Measurements from ENCODE around the gene POU4F2.

POU4F2 gene

GRCh38 chr4:146638786-146639505, at the start of gene POU4F2:
Gene POU4F2, plus strand, starts transcription at chr4:146638893. Its CDS starts 248 bp downstream, at chr4:146639141.
- DNase-seq (ENCODE audit: low read depth in 2 of 2) = no peak

- no peak for DNase-seq (ENCODE audit: low read depth in 2 of 2)
These were observed 47.9 kb upstream of the POU4F2 start for GRCh38 chr4:146590801-146591200.

- no peak for DNase-seq (ENCODE audit: low read depth in 2 of 2)
These were observed 46.7 kb upstream of the POU4F2 start for GRCh38 chr4:146592019-146592418.

GRCh38 chr4:146632770-146633470, 5.8 kb upstream of the POU4F2 start:
- no peak for DNase-seq (ENCODE audit: low read depth in 2 of 2)

GRCh38 chr4:146633471-146633800, 5.3 kb upstream of the POU4F2 start:
- no peak for DNase-seq (ENCODE audit: low read depth in 2 of 2)

- DNase-seq (ENCODE audit: low read depth in 2 of 2) = no peak
These were observed 3.9 kb upstream of the POU4F2 start for GRCh38 chr4:146634825-146635224.

- DNase-seq (ENCODE audit: low read depth in 2 of 2) = no peak
These were observed 916 bp upstream of the POU4F2 start for GRCh38 chr4:146637621-146638332.

- DNase-seq (ENCODE audit: low read depth in 2 of 2) = no peak
These were observed 334 bp upstream of the POU4F2 start for GRCh38 chr4:146638333-146638785.

- DNase-seq (ENCODE audit: low read depth in 2 of 2) = no peak
These were observed 826 bp downstream of the POU4F2 start for GRCh38 chr4:146639506-146639932.

- DNase-seq (ENCODE audit: low read depth in 2 of 2) = no peak
These were observed 1.4 kb downstream of the POU4F2 start for GRCh38 chr4:146640021-146640464.

GRCh38 chr4:146640465-146641061, 1.9 kb downstream of the POU4F2 start:
- DNase-seq (ENCODE audit: low read depth in 2 of 2) = no peak

- no peak for DNase-seq (ENCODE audit: low read depth in 2 of 2)
These were observed 3.1 kb downstream of the POU4F2 start for GRCh38 chr4:146641762-146642161.

- DNase-seq (ENCODE audit: low read depth in 2 of 2) = no peak
These were observed 5.2 kb downstream of the POU4F2 start for GRCh38 chr4:146643812-146644401.

GRCh38 chr4:146645921-146646320, 7.2 kb downstream of the POU4F2 start:
- no peak for DNase-seq (ENCODE audit: low read depth in 2 of 2)

GRCh38 chr4:146646593-146647325, 8.1 kb downstream of the POU4F2 start:
- DNase-seq (ENCODE audit: low read depth in 2 of 2) = no peak

GRCh38 chr4:146647615-146648460, 9.1 kb downstream of the POU4F2 start:
- no peak for DNase-seq (ENCODE audit: low read depth in 2 of 2)

- no peak for DNase-seq (ENCODE audit: low read depth in 2 of 2)
These were observed 9.7 kb downstream of the POU4F2 start for GRCh38 chr4:146648461-146648783.

- no peak for DNase-seq (ENCODE audit: low read depth in 2 of 2)
These were observed 10.5 kb downstream of the POU4F2 start for GRCh38 chr4:146649232-146649631.

GRCh38 chr4:146650034-146650433, 11.3 kb downstream of the POU4F2 start:
- no peak for DNase-seq (ENCODE audit: low read depth in 2 of 2)
